Activated CD8-positive, alpha-beta T cell treated with anti-CD3 and anti-CD28 coated beads for 36 hours (primary cell): ENCODE data around the gene GOT1. TPM values are rescaled to one million over a fixed set of nuclear protein-coding genes. Genes with fewer than 3 reads are reported as not detected.

Experiments used
- ATAC-seq: fragments of 200-7000 bp; cut with Tn5 transposase; one replicate; pipeline ENCODE4 v1.10.0; 2021; ENCODE audit warnings: mild to moderate bottlenecking, moderate library complexity
- CTCF ChIA-PET: fragments of 350-600 bp; sonication (Branson Sonifier 250); formaldehyde crosslinking; loops from one replicate; lab custom pipeline; 2021; ENCODE audit warnings: antibody characterized with exemption; lab: Charles Lee
- POLR2A ChIA-PET: fragments of 350-600 bp; sonication (Branson Sonifier 250); formaldehyde crosslinking; loops from one replicate; lab custom pipeline; 2021; ENCODE audit warnings: antibody characterized with exemption; lab: Charles Lee
- DNase-seq: peaks from one replicate; pipeline ENCODE4 v3.0.0-alpha.2; 2020
- H3K27ac Mint-ChIP-seq: one replicate; pipeline ENCODE4 v1.8.0; 2021; ENCODE audit warnings: mild to moderate bottlenecking, mixed read lengths
- H3K27me3 Mint-ChIP-seq: one replicate; pipeline ENCODE4 v1.8.0; 2021; ENCODE audit warnings: mixed read lengths
- H3K36me3 Mint-ChIP-seq: one replicate; pipeline ENCODE4 v1.8.0; 2021; ENCODE audit warnings: low read depth, mixed read lengths
- H3K4me1 Mint-ChIP-seq: one replicate; pipeline ENCODE4 v1.8.0; 2021; ENCODE audit warnings: low read depth, mixed read lengths
- H3K4me3 Mint-ChIP-seq: one replicate; pipeline ENCODE4 v1.8.0; 2021; ENCODE audit warnings: mild to moderate bottlenecking, moderate library complexity, mixed read lengths
- H3K9me3 Mint-ChIP-seq: one replicate; pipeline ENCODE4 v1.8.0; 2021; ENCODE audit warnings: mixed read lengths
- intact Hi-C: fragments of 100-400 bp; cut with micrococcal nuclease; formaldehyde crosslinking; loops from one replicate; pipeline ENCODE4 v1.10.0; 2022
- total RNA-seq, 2 experiments: library from RNA; stranded (reverse); gene quantifications; one replicate each; pipeline ENCODE4 v1.2.3, GENCODE V29; 2021
- TF ChIP-seq, protein P1 (sequence below): fragments of 200-600 bp; IDR thresholded peaks from one replicate; pipeline ENCODE4 v1.8.0; 2022; ENCODE audit warnings: antibody characterized with exemption, mild to moderate bottlenecking

GOT1 gene
- total RNA-seq, 2 experiments from 2014 or later, result 48.7 to 51.5 TPM

DNA sequence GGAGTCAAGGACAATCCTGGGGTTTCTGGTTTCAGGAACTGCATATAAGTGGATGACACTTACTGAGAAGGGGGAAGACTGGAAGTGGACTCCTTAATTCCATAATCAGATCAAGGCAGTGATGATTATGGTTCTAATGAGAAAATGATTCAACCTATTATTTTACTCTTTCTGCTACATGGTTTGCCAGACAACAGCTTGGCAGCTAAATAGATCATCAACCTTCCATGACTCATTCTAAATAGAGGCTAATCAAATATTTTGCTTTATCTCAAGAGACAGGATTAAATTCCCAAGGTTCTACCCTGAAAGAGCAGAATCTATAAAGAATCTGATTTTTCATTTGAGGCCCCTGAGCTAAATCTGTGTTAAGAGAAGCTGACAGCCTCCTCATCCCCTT, 55.0 kb downstream of the GOT1 start:
- H3K4me1 Mint-ChIP-seq, result peaks cover 5% of the 10 kb centered on the region
- no peaks in the 10 kb centered on the region for H3K9me3 Mint-ChIP-seq
- DNase-seq, result no peak
- TF ChIP-seq, protein P1, sequence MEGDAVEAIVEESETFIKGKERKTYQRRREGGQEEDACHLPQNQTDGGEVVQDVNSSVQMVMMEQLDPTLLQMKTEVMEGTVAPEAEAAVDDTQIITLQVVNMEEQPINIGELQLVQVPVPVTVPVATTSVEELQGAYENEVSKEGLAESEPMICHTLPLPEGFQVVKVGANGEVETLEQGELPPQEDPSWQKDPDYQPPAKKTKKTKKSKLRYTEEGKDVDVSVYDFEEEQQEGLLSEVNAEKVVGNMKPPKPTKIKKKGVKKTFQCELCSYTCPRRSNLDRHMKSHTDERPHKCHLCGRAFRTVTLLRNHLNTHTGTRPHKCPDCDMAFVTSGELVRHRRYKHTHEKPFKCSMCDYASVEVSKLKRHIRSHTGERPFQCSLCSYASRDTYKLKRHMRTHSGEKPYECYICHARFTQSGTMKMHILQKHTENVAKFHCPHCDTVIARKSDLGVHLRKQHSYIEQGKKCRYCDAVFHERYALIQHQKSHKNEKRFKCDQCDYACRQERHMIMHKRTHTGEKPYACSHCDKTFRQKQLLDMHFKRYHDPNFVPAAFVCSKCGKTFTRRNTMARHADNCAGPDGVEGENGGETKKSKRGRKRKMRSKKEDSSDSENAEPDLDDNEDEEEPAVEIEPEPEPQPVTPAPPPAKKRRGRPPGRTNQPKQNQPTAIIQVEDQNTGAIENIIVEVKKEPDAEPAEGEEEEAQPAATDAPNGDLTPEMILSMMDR, result no peak
- POLR2A ChIA-PET, result no interaction called here
- H3K27me3 Mint-ChIP-seq, result peaks cover 23% of the 10 kb centered on the region
- CTCF ChIA-PET, result interaction anchor here (1.1 kb wide), 1 partner anchor 21 kb away, joined by 3 read pairs; no protein-coding TSS in a partner anchor
- no peaks in the 10 kb centered on the region for H3K36me3 Mint-ChIP-seq
- no peak overlapping the region for H3K27ac Mint-ChIP-seq
- ATAC-seq, result no peak
- intact Hi-C loops, result no loop called here
- H3K4me3 Mint-ChIP-seq, result no peak overlapping the region

- H3K36me3 Mint-ChIP-seq, result no peaks in the 10 kb centered on the region
- ChIA-PET POLR2A (interaction anchor here (0.9 kb wide), 1 partner anchor 8 kb away, joined by 3 read pairs; no protein-coding TSS in a partner anchor), CTCF (interaction anchor here (1.1 kb wide), 1 partner anchor 21 kb away, joined by 3 read pairs; no protein-coding TSS in a partner anchor)
- ATAC-seq (no peak), DNase-seq (no peak)
- TF ChIP-seq, protein P1, result no peak
- no peak overlapping the region for H3K27ac Mint-ChIP-seq
- H3K27me3 Mint-ChIP-seq, result peaks cover 23% of the 10 kb centered on the region
- intact Hi-C loops, result no loop called here
- H3K9me3 Mint-ChIP-seq, result no peaks in the 10 kb centered on the region
- peaks cover 5% of the 10 kb centered on the region for H3K4me1 Mint-ChIP-seq
- no peak overlapping the region for H3K4me3 Mint-ChIP-seq
Observed at GRCh38 chr10:99374972-99375371, 55.5 kb downstream of the GOT1 start.

- no peaks in the 10 kb centered on the region for H3K36me3 Mint-ChIP-seq
- intact Hi-C loops, result no loop called here
- H3K4me1 Mint-ChIP-seq, result peaks cover 5% of the 10 kb centered on the region
- ATAC-seq (no peak), DNase-seq (no peak)
- H3K9me3 Mint-ChIP-seq, result no peaks in the 10 kb centered on the region
- no peak overlapping the region for H3K27ac Mint-ChIP-seq
- peaks cover 27% of the 10 kb centered on the region for H3K27me3 Mint-ChIP-seq
- TF ChIP-seq, protein P1, result no peak
- CTCF ChIA-PET, result no interaction called here
- H3K4me3 Mint-ChIP-seq, result no peak overlapping the region
- POLR2A ChIA-PET, result interaction anchor here (0.9 kb wide), 1 partner anchor 8 kb away, joined by 3 read pairs; no protein-coding TSS in a partner anchor
Observed at GRCh38 chr10:99374526-99374925, 55.9 kb downstream of the GOT1 start.

- intact Hi-C loops, result no loop called here
- TF ChIP-seq, protein P1, result no peak
- no peaks in the 10 kb centered on the region for H3K36me3 Mint-ChIP-seq
- peaks cover 5% of the 10 kb centered on the region for H3K4me1 Mint-ChIP-seq
- peaks cover 32% of the 10 kb centered on the region for H3K27me3 Mint-ChIP-seq
- POLR2A ChIA-PET, result interaction anchor here (1.1 kb wide), 1 partner anchor 57 kb away, joined by 3 read pairs; the partner anchor contains the start of gene GOT1
- DNase-seq (no peak), ATAC-seq (no peak)
- no peaks in the 10 kb centered on the region for H3K9me3 Mint-ChIP-seq
- no peak overlapping the region for H3K4me3 Mint-ChIP-seq
- no peak overlapping the region for H3K27ac Mint-ChIP-seq
- CTCF ChIA-PET, result interaction anchor here (1.3 kb wide), 1 partner anchor 19 kb away, joined by 3 read pairs; no protein-coding TSS in a partner anchor
Observed at GRCh38 chr10:99372546-99373271, 57.7 kb downstream of the GOT1 start.

DNA sequence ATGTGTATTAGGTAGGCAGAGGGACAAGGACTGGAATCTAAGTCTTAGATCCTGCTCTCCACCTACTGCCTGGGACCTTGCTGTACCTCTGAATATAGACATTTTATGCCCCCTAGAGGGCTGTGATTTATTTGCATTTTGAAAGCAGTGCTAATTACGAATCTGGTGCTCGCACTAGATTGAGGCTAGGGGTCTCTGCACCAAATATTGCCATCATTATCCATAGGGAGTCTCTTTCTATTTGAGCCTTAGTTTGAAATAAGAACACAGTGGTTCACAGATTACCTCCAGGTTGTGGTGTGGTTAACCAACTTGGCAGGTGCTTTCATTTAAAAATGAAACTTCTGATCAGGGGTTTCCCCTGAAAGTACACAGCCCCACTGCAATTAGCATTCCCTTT, 59.4 kb downstream of the GOT1 start:
- H3K27ac Mint-ChIP-seq, result no peak overlapping the region
- no peak overlapping the region for H3K4me3 Mint-ChIP-seq
- intact Hi-C loops, result no loop called here
- ChIA-PET POLR2A (interaction anchor here (1.2 kb wide), 1 partner anchor 8 kb away, joined by 3 read pairs; no protein-coding TSS in a partner anchor), CTCF (interaction anchor here (1.3 kb wide), 1 partner anchor 21 kb away, joined by 3 read pairs; no protein-coding TSS in a partner anchor)
- peaks cover 5% of the 10 kb centered on the region for H3K4me1 Mint-ChIP-seq
- DNase-seq, result peak; percentile 50
- peaks cover 37% of the 10 kb centered on the region for H3K27me3 Mint-ChIP-seq
- no peaks in the 10 kb centered on the region for H3K9me3 Mint-ChIP-seq
- ATAC-seq, result peak; percentile 67
- TF ChIP-seq, protein P1, result peak; percentile 59
- no peaks in the 10 kb centered on the region for H3K36me3 Mint-ChIP-seq
